ENCODE measurements around the gene ZFR. TPM values are rescaled to one million over a fixed set of nuclear protein-coding genes. Genes with fewer than 3 reads are reported as not detected.

ZFR gene
- total RNA-seq, 8 experiments from 2014 or later = 72.5 to 116 (median 88.7) TPM

DNA sequence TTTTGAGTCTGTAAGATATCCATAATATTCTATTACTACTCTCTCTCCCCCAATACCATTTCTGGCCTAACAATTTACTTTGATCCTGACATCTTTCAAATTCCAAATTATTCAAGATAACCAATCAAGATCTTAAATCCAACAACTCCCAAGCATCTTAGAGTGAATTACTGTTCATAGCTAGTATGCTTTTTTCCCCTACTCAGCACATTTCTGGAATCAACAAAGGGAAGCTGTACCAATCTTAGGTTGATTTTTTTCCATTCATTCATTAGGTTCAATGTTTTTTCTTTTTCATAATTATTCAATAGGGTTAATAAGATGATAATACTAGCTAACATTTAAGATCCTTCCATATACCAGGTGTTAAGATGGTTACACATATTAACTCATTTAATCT lies 81.5 kb downstream of the ZFR start:
- no peak overlapping the region for H3K4me3 ChIP-seq
- H3K27ac ChIP-seq = no peak overlapping the region
- H3K4me1 ChIP-seq (replicated peaks in 1 of 2) = no peaks in the 10 kb centered on the region
- ATAC-seq (replicated peaks in 6 of 8) = no peak
- in situ Hi-C loops (cut with MboI; ENCODE audit: low pct_unique_long_range_greater_than_20kb in 2 of 9, low sequenced_read_pairs in 9 of 9, unreplicated experiment in 9 of 9) = no loop called here

DNA sequence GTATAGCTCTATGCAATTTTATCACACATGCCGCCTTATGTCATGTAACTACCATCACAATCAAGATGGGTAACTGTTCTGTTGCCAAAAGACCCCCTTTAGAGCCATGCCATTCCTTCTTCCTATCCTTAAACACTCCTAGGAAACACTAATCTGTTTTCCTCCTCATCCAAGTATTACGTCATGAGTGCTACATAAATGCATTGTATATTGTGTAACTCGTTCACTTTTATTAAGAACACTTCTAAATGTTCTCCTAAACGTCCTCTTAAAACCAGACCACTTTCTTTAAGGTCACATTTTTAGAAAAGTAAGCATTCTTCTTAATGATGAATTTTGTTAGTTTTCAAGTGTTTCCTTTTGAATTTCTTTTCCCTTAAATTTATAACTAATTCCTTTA lies 82.0 kb downstream of the ZFR start:
- ATAC-seq (replicated peaks in 6 of 8) = no peak
- in situ Hi-C loops (cut with MboI; ENCODE audit: low pct_unique_long_range_greater_than_20kb in 2 of 9, low sequenced_read_pairs in 9 of 9, unreplicated experiment in 9 of 9) = no loop called here
- Histone ChIP-seq H3K27ac (no peak overlapping the region), H3K4me3 (no peak overlapping the region), H3K4me1 (replicated peaks in 1 of 2) (no peaks in the 10 kb centered on the region)
- WGBS, 10 experiments = 67 to 100% (median 94%) methylated on average over 2 to 4 of the region's 4 CpGs; no CpG with 5 or more reads in 1 of the 10 experiments

DNA sequence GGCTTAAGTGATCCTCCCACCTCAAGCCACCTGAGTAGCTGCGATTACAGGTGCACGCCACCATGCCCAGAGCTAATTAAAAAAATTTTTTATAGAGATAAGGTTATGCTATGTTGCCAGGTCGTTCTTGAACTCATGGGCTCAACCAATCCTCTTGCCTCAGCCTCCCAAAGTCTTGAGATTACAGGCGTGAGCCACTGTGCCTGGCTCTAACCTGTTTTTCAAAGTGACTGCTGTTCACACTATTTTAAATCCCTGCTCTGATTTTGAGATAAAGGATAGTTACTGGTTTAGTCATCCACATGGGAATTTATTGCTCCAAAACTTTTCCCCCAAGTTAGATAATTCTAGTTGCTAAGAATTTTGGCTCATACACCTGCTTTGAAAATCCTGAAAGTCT lies 83.6 kb downstream of the ZFR start:
- no peaks in the 10 kb centered on the region for H3K4me1 ChIP-seq (replicated peaks in 1 of 2)
- ATAC-seq (replicated peaks in 6 of 8) = no peak
- H3K4me3 ChIP-seq = no peak overlapping the region
- in situ Hi-C loops (cut with MboI; ENCODE audit: low pct_unique_long_range_greater_than_20kb in 2 of 9, low sequenced_read_pairs in 9 of 9, unreplicated experiment in 9 of 9) = no loop called here
- WGBS, 10 experiments = 88 to 100% (median 97%) methylated on average over 1 to 4 of the region's 4 CpGs; no CpG with 5 or more reads in 2 of the 10 experiments
- H3K27ac ChIP-seq = no peak overlapping the region

DNA sequence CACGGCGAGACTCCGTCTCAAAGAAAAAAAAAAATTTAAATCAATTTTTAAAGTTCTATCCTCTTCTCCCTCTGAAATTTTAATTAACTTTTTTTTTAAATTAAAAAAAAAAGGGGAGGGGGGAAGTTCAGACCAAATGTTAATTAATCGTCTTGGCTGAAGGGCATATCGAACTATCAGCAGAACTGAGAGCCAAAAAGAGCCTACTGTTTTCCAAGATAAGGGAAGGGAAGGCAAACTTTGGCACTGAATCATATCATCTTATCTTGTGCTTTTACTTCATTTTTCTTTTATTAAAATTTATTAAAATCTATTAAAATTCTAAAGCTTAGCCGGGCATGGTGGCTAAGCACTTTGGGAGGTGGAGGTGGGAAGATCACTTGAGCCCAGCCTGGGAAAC lies 85.9 kb downstream of the ZFR start:
- Histone ChIP-seq H3K27ac (no peak overlapping the region), H3K4me1 (replicated peaks in 1 of 2) (no peaks in the 10 kb centered on the region), H3K4me3 (no peak overlapping the region)
- 14 to 100% (median 87%) methylated on average over 1 to 6 of the region's 6 CpGs; no CpG with 5 or more reads in 1 of the 10 experiments for WGBS, 10 experiments
- no peak for ATAC-seq (replicated peaks in 6 of 8)
- in situ Hi-C loops (cut with MboI; ENCODE audit: low pct_unique_long_range_greater_than_20kb in 2 of 9, low sequenced_read_pairs in 9 of 9, unreplicated experiment in 9 of 9) = no loop called here

DNA sequence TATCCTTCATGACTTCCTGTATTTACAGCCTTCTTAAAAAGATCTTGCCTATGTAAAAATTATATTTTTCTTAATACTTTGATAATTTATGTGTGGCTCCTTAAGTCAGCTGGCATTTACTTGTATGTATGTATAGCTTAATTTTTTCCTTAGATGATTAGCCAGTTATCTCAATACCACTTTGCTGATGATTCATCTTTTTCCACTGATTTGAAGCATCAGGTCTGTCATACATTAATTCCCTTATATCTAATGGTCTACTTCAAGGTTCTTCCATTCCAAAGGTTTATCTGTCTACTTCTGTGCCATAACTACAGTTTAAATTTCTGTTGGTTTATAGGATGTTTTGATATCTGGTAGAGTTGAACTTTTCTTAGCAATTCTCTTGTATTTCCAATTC lies 86.9 kb downstream of the ZFR start:
- ATAC-seq (replicated peaks in 6 of 8) = no peak
- Histone ChIP-seq H3K27ac (no peak overlapping the region), H3K4me1 (replicated peaks in 1 of 2) (no peaks in the 10 kb centered on the region), H3K4me3 (no peak overlapping the region)
- in situ Hi-C loops (cut with MboI; ENCODE audit: low pct_unique_long_range_greater_than_20kb in 2 of 9, low sequenced_read_pairs in 9 of 9, unreplicated experiment in 9 of 9) = no loop called here

DNA sequence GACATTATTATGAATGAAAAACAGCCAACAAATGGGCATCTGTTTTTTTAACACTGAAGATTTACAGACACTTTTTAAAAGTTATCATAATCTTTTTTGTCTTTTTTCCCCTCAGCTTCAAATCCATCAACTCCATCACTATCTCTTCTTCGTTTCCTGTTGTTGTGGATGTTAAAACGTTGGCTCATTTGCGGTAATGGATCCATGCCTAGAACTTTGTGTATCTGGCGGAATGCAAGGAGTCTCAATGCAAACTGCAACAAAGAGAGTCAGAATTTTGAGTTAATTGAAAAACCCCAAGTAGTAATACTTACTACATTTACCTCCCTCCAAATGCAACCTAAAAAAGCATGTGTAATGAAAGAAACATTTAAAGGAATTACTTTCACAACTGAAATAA lies 88.9 kb downstream of the ZFR start:
- Histone ChIP-seq H3K27ac (no peak overlapping the region), H3K4me1 (replicated peaks in 1 of 2) (no peaks in the 10 kb centered on the region), H3K4me3 (no peak overlapping the region)
- 50 to 100% (median 93%) methylated on average over 1 to 4 of the region's 4 CpGs; no CpG with 5 or more reads in 1 of the 10 experiments for WGBS, 10 experiments
- ATAC-seq (replicated peaks in 6 of 8) = no peak
- in situ Hi-C loops (cut with MboI; ENCODE audit: low pct_unique_long_range_greater_than_20kb in 2 of 9, low sequenced_read_pairs in 9 of 9, unreplicated experiment in 9 of 9) = no loop called here

DNA sequence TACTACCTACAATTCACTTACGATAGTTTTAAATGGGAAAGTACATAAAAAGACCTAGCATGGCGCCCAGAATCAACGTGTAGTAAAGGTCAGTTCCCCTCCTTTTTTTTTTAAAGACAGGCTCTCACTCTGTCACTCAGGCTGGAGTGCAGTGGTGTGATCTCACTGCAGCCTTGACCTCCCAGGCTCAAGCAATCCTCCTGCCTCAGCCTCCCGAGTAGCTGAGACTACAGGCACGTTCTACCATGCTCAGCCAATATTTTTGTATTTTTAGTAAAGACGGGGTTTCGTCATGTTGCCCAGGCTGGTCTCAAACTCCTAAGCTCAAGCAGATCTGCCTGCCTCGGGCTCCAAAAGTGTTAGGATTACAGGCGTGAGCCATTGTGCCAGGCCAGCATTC lies 91.1 kb downstream of the ZFR start:
- no peak overlapping the region for H3K27ac ChIP-seq
- no peaks in the 10 kb centered on the region for H3K4me1 ChIP-seq (replicated peaks in 1 of 2)
- no peak for ATAC-seq (replicated peaks in 6 of 8)
- no peak overlapping the region for H3K4me3 ChIP-seq
- in situ Hi-C loops (cut with MboI; ENCODE audit: low pct_unique_long_range_greater_than_20kb in 2 of 9, low sequenced_read_pairs in 9 of 9, unreplicated experiment in 9 of 9) = no loop called here
- 69 to 100% (median 98%) methylated on average over 4 to 7 of the region's 9 CpGs; no CpG with 5 or more reads in 2 of the 10 experiments for WGBS, 10 experiments

DNA sequence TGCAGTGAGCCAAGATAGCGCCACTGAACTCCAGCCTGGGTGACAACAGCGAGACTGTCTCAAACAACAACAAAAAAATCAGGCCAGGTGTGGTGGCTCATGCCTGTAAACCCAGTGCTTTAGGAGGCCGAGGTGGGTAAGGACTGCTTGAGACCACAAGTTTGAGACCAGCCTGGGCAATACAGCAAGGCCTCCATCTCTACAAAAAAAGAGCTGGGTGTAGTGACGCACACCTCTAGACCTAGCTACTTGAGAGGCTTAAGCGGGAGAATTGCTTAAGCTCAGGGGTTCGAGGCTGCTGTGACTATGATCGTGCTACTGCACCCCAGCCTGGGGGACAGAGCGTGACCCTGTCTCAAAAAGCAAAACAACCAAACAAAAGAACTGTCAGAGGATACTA lies 91.9 kb downstream of the ZFR start:
- WGBS, 10 experiments = 0 to 100% (median 100%) methylated on average over 1 to 8 of the region's 8 CpGs; no CpG with 5 or more reads in 4 of the 10 experiments

DNA sequence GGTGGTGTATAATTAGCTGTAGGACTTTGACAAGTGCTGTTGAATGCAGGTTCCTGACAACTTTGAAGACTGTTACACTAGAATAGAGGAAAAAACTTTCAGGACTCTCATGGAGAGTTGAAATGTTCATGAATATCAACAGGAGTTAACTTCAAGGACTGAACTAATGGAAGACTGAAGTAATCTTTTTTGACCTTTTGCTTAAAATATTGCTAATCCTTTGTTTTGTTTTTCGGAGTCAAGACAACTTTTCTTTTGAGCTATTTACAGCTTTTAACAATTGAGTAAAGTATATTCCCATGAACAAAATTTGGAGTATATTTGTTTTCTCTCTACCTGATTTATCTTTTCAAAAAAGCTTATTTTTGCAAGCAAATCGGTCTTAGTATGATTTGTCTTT lies 97.7 kb downstream of the ZFR start:
- in situ Hi-C loops (cut with MboI; ENCODE audit: low pct_unique_long_range_greater_than_20kb in 2 of 9, low sequenced_read_pairs in 9 of 9, unreplicated experiment in 9 of 9) = no loop called here
- H3K4me1 ChIP-seq (replicated peaks in 1 of 2) = no peaks in the 10 kb centered on the region
- H3K4me3 ChIP-seq = no peak overlapping the region
- no peak for ATAC-seq (replicated peaks in 6 of 8)
- 44 to 100% (median 98%) methylated on average over 1 to 2 of the region's 2 CpGs for WGBS, 10 experiments
- no peak overlapping the region for H3K27ac ChIP-seq

More for the DNA sequence above, 91.9 kb downstream of the ZFR start:
- Histone ChIP-seq H3K4me3 (no peak overlapping the region), H3K4me1 (replicated peaks in 1 of 2) (no peaks in the 10 kb centered on the region), H3K27ac (no peak overlapping the region)
- in situ Hi-C loops (cut with MboI; ENCODE audit: low pct_unique_long_range_greater_than_20kb in 2 of 9, low sequenced_read_pairs in 9 of 9, unreplicated experiment in 9 of 9) = no loop called here
- ATAC-seq (replicated peaks in 6 of 8) = no peak

DNA sequence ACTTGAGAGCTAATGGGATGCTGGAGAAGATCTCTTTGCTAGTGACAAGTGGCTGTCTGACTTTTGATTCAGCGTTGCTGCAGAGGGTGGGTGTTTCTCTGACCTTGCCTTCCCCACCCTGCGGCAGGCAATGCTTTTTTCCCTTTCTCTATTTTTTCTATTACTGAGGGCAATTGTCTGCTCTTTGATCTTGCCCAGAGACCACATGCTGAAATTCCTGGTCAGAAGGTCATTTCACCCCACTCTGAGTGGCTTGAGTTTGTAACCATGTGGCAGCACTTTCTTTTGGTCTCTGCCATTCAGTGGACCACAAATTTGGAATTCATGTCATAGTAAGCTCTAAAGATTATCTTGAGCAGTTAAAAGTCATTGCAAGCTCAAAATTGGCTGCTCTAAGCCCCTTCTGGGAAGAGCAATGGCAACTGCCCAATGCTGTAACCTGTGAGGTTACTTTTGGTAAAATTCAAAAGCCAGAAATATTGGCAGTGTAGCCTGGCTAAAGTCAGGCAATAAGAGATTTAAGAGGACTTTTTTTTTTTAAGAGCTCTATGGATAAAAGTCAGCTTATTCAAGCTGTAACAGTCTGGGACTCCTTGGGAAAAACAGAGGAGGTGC lies 101.4 kb downstream of the ZFR start:
- in situ Hi-C loops (cut with MboI; ENCODE audit: low pct_unique_long_range_greater_than_20kb in 2 of 9, low sequenced_read_pairs in 9 of 9, unreplicated experiment in 9 of 9) = no loop called here
- Histone ChIP-seq H3K4me1 (replicated peaks in 1 of 2) (no peaks in the 10 kb centered on the region), H3K4me3 (no peak overlapping the region), H3K27ac (no peak overlapping the region)
- WGBS, 10 experiments = 72 to 100% (median 81%) methylated on average over 1 to 2 of the region's 2 CpGs; no CpG with 5 or more reads in 4 of the 10 experiments
- no peak for ATAC-seq (replicated peaks in 6 of 8)

DNA sequence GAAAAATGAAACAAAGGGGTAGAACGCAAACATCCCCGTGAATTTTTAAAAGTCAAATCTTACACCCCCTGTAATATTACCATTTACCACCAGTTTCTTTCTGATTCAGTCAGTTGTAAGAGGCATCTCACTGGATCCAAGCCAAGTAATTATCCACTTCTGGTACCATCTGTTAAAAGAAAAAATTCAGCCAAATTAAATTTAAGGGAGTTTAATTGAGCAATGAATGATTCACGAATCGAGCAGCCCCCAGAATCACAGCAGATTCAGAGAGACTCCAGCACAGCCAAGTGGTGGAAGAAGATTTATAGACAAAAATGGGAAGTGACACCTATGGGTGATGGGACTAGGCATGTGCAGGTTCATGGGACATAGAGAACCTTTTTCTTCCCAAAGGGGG lies 101.9 kb downstream of the ZFR start:
- Histone ChIP-seq H3K4me1 (replicated peaks in 1 of 2) (no peaks in the 10 kb centered on the region), H3K4me3 (no peak overlapping the region), H3K27ac (no peak overlapping the region)
- ATAC-seq (replicated peaks in 6 of 8) = peak in 1 of 8 experiments; percentile 21
- in situ Hi-C loops (cut with MboI; ENCODE audit: low pct_unique_long_range_greater_than_20kb in 2 of 9, low sequenced_read_pairs in 9 of 9, unreplicated experiment in 9 of 9) = no loop called here
- WGBS, 10 experiments = 0 to 94% (median 41%) methylated on average over 1 to 4 of the region's 4 CpGs; no CpG with 5 or more reads in 1 of the 10 experiments

DNA sequence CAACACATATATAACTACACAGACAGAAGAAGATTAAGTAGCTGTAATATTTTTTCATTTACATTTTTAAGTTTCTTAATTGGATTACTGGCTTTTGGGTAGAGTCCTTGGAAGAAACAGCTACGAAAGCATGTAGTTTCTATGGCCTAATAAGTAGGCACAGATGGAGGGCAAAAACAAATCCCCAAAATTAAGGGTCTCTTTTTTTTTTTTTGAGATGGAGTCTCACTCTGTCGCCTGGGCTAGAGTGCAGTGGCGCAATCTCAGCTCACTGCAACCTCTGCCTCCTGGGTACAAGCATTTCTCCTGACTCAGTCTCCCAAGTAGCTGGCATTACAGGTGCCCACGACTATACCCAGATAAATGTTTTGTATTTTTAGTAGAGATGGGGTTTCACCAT lies 104.7 kb downstream of the ZFR start:
- Histone ChIP-seq H3K4me1 (replicated peaks in 1 of 2) (no peaks in the 10 kb centered on the region), H3K27ac (no peak overlapping the region), H3K4me3 (no peak overlapping the region)
- no peak for ATAC-seq (replicated peaks in 6 of 8)
- 0 to 83% (median 20%) methylated on average over 1 to 4 of the region's 4 CpGs; no CpG with 5 or more reads in 1 of the 10 experiments for WGBS, 10 experiments
- in situ Hi-C loops (cut with MboI; ENCODE audit: low pct_unique_long_range_greater_than_20kb in 2 of 9, low sequenced_read_pairs in 9 of 9, unreplicated experiment in 9 of 9) = no loop called here

DNA sequence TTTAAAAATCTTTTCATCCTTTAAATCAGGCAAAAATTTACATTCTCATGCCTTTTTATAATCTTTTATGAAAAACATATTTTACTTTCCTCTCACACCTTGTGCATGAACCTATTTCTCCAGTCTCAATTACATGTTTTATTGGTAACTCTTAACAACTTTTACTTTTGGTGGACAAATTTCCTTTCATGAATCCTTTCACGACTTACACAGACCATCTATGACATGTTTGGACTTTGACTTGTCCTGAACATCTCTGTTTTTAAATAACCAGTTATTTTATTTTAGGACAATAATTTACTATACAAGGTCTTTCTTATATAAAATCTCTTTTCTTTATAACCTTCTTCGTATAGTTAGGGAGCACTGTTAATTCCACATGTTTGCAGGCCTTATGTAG lies 105.3 kb downstream of the ZFR start:
- 16 to 68% (median 55%) methylated on average over 1 to 2 of the region's 2 CpGs for WGBS, 10 experiments
- H3K27ac ChIP-seq = no peak overlapping the region
- H3K4me3 ChIP-seq = no peak overlapping the region
- ATAC-seq (replicated peaks in 6 of 8) = no peak
- in situ Hi-C loops (cut with MboI; ENCODE audit: low pct_unique_long_range_greater_than_20kb in 2 of 9, low sequenced_read_pairs in 9 of 9, unreplicated experiment in 9 of 9) = no loop called here
- no peaks in the 10 kb centered on the region for H3K4me1 ChIP-seq (replicated peaks in 1 of 2)

DNA sequence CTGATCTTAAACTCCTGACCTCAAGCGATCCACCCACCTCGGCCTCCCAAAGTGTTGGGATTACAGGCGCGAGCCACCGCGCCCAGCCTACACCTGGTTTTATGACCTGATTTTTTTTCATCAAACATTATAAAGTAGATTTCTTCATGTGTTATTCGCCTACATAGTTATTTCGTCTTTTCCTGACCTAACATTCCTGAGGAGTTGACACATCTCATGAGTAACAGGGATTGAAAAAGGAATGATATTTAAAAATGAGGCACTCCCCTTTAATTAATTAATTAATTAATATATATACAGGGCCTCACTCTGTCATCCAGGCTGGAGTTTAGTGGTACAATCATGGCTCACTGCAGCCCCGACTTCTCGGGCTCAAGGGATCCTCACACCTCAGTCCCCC lies 111.6 kb downstream of the ZFR start:
- Histone ChIP-seq H3K4me3 (no peak overlapping the region), H3K27ac (no peak overlapping the region), H3K4me1 (replicated peaks in 1 of 2) (peaks cover 0 to 2% of the 10 kb centered on the region in 2 donors)
- in situ Hi-C loops (cut with MboI; ENCODE audit: low pct_unique_long_range_greater_than_20kb in 2 of 9, low sequenced_read_pairs in 9 of 9, unreplicated experiment in 9 of 9) = no loop called here
- no peak for ATAC-seq (replicated peaks in 6 of 8)
- whole genome bisulfite sequencing, 10 experiments = 85 to 100% (median 98%) methylated on average over 2 to 10 of the region's 10 CpGs; no CpG with 5 or more reads in 1 of the 10 experiments
